Fibroblast of upper back skin (primary cell): ENCODE data around the gene FAM118B.

Experiments used
- DNase-seq: peaks from one replicate; pipeline ENCODE4 v3.0.0-alpha.2; 2013

Gene FAM118B

DNA sequence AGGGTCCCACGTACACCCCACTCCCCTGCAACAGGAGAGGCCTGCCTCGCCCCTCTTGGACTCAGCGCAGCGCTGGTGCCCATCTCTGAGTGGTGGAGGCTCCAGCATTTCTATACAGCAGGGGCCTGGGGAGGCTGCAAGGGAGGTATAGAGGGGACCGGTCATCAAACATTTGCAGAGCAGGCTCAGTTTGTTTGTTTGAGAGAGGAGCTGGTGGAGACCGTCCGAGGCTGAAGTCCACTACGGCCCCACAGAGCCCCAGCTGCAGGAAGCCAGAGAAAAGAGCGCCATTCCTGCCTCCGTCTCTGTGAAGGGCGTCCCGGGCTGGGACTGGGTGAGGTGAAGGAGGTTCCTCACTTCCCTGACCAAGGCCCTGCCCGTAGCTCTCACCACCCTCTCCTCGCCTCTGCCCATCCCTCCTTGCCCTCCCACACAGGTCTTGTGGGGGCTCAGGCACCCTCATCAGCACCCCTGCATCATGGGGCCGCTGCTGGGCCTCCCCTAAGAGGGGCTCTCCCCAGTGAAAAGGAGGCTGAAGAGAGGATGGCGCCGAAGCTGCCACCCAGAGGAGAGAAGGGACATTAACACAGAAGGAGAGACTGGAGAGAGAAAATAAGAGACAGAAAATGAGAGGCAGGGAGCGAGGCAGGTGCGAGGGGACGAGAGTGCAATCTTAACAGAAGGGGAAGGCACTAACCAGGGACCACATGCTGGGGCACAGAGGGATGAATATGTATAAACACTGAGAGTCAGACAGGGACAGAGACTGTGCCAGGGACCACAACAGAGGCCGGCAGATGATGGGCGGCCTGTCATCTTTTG, 24.7 kb upstream of the FAM118B start:
- no peak for DNase-seq

DNA sequence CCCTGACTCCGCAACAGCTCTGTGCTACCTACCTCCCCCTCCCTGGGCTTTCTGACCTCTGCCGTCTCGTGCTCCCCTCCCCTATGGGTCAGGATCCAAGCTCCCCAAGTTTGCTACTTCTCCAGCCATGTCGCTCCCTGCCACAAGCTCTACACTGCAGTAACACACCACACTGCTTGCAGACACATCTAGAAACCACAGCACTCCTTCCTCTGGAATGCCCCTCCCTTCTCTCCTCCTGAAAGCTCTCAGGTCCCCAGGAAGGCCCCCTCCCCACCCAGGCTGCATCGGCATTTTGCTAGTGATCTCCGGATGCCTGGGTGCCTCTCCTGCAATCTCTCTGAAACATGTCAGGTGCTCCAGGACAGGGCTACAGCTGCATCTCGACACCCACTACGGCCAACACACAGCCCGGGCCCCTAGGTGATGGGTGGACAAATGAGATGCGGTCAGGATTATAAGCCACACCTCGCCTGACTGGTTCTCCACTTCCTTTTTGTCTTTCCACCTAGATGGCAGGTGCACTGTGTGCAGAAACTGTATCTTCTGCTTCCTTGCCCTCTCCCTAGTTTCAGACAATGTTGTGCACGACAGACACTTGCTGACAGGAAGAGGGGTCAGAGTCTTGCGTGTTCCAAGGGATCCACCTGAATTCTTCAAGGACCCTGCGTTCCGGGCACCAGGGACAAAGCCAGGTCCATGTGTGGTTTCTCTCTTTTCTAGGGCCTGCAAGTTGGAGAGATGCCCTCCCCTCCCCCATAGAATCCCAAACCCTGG, 23.1 kb upstream of the FAM118B start:
- DNase-seq, result no peak

- DNase-seq, result no peak
Measured at GRCh38 chr11:126189109-126189929, 22.3 kb upstream of the FAM118B start.

GRCh38 chr11:126190792-126191191, 20.8 kb upstream of the FAM118B start:
- DNase-seq, result no peak

DNA sequence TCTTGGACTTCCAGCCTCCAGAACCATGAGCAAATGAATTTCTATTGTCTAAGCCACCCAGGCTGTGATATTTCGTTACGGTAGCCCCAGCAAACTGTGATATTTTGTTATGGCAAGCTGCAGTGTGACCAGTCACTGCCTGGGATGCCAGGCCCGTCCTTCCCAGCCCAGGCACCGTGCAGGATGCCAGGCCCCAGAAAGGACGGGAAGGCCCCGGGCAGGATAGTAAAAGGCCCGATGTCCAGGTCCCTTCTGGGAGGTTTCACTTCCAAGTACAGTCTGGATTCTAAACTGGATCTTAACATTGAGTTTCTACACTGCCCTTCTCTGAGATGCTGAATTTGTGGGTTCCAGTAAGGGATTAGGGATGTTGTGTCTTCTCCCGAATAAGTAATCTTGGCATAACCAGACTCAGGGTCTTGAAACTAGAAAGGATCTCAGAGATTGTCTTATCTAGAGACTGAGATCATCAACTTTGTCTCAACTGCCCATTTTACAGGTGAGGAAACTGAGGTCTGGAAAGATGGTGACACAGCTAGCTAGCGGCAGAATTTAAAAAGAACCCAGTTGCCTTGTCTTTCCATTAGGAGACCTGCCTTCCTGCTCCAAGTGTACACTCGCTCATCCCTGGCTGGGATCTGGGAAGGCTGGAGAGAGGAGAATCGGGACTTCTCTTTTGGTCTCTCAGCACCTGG, 20.1 kb upstream of the FAM118B start:
- DNase-seq, result no peak

DNA sequence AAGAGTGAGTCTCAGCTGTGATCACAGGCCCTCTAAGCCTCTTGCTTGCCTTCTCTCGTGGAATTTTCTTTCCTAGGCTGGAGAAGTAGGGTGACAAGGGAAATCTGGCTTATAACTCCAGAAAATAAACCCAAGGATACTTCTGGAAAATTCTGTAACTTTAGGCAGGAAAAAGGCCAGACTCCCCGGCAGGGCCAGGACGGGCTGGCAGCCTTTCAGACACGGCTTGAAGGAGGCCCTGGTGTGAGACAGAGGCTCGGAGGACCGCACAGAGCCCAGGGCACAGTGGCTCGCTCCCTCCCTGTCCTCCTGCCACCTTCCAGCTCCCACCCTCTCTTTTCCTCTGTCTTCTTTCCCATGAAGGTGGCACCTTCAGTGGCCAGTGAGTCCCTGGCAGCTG, 19.2 kb upstream of the FAM118B start:
- DNase-seq, result no peak

- DNase-seq, result no peak
Measured at GRCh38 chr11:126193038-126193478, 18.5 kb upstream of the FAM118B start.

- peak; percentile 47 for DNase-seq
Measured at GRCh38 chr11:126194121-126194543, 17.4 kb upstream of the FAM118B start.

- DNase-seq, result no peak
Measured at GRCh38 chr11:126195119-126195518, 16.5 kb upstream of the FAM118B start.

GRCh38 chr11:126197277-126197939, 14.2 kb upstream of the FAM118B start:
- DNase-seq, result peak; percentile 23

GRCh38 chr11:126198648-126199047, 12.9 kb upstream of the FAM118B start:
- DNase-seq, result no peak

- DNase-seq, result no peak
Measured at GRCh38 chr11:126202646-126203359, 8.8 kb upstream of the FAM118B start.

GRCh38 chr11:126205359-126205758, 6.2 kb upstream of the FAM118B start:
- no peak for DNase-seq

DNA sequence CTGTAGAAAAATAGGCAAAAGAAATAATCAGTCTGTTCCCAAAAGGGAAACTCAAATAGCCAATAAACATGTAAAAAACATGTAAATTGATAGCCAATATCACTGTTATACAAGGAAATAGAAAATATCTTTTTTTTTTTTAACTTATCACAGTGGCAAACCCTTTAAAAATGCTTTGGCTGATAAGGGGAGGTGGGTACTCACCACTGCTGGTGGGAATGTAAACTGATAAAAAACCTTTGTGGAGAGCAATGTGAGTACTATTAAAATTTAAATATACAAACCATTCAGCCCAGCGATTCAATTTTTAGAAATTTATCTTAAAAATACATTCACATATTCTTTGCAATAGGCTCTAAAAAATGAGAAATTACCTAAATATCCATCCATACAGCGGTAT, 3.7 kb upstream of the FAM118B start:
- no peak for DNase-seq

- no peak for DNase-seq
Measured at GRCh38 chr11:126210871-126211235, 729 bp upstream of the FAM118B start.

DNA sequence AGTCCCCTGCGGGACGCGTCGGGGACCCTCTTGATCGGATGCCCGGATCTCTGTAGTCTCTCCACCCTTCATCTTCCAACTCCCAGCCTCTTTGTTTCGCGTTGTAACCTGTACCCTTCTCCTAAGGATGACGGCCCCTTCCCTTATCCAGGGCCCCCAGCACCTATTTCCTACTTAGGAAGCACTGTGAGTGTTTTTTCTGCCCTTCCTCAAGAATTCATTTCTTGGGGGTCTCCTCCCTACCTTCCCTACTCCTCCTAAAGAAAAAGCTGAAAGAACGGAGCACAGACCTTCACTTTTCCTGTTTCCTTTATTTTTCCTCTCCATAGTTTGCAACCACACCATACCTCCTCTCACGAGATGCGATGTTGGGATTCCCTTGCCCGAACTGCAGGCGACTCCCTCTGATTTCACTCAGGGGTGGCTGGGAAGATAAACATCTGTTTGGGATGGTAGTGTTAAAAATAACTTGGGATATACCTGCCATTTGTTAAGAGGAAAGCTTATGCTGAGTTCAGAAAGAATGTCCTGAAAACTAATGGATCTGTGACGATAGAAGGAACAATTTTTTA, 593 bp downstream of the FAM118B start:
- no peak for DNase-seq

DNA sequence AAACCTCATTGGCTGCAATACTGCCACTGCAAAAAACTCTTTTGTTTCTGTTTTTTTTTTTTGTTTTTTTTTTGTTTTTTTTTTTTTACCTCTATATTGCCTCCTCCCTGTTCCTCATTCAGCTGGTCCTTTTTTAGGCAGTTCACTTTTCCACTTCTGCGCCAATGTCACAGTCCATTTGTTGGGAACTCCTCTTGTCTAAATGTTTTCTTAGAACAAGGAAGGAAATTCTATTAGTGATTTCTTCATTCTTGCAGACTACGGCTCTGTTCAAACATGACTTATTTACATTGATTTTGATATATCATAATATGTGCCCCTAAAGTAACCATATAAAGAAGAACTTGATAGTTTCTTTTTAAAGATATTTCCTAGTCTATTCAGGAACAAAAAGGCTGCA, 2.9 kb downstream of the FAM118B start:
- DNase-seq, result no peak

GRCh38 chr11:126214841-126215240, 3.3 kb downstream of the FAM118B start:
- no peak for DNase-seq

DNA sequence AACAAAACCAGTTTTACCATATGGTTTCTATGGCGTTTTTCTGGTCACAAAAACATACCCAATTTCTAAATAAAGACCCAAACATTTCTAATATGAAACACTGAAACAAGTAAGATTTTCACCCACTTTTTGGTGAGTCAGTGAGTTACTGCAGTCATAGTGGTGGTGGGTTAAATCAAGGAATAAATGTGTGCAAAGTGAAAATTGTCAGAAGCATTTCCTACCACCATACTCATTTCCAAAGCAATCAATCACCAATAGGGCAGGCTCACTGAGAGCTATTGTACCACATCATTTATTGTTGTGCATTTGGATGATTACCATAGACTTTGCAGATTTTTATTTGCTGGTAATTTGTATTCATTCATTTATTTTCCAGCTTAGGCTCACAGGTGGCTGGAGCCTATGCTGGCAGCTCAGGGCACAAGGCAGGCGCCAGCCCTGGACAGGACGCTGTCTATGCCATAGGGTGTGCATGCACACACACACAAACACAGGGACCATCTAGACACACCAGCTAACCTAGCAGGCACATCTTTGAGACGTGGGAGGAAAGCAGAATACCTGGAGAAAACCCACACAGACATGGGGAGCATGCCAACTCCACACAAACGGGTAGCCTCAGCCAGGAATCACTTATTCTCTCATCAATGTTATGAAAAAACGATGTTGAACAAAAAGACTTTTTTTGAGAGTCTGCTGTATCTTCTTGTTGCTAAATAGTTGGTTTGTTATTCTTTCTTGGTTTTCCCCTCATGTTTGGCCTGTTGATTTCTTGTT, 5.1 kb downstream of the FAM118B start:
- no peak for DNase-seq

GRCh38 chr11:126217491-126217890, 5.9 kb downstream of the FAM118B start:
- DNase-seq, result no peak
